ENCODE data around the gene CISTR.
"Not testable (repeated sequence)": the region's sequence is repeated elsewhere in the genome, so short reads cannot be mapped to it uniquely, and the experiment has no call there.

Gene CISTR

DNA sequence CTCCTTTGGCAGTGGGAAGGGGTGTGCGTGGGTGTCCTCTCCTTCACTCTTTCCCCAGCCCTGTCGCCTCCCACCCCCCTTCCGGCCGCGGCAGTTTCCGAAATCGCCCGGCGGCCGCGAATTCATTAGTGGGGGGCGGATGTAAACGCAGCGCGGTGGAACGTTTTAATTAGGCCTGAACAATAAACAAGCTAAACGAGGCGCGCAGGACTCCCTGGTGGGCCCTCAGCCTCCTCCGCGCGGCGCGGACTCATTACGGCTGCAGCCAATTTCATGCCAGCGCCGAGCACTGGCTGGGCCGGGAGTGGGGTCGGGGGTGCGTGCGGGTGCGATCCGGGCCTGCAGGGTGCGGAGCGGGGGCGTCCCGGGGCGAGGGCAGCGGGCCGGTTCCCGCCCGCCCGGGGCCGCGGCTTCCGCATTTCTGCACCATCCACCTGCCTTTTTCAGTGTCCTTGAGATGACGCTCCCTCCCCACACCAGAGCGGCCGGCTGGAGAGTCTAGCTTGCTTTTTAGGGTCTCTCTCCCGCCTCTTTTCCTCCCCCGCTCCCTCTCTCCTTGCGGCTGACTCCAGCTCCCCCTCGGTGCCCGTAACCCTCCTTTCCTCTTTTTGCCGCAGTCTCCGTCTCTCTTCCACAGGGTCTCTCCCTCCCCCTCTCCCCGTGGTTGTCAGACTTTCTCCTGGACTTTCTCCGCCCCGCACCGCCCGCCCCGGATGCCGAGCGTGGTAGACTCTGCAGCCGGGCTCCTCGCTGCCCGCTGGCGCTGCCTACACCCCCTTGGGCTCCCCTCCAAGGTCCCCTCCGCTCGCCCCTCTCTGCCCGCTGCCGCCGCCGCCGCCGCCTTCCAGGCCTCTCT is at the start of gene CISTR:
CISTR (minus strand) TSS at position 644 of the 856 bp plus-strand sequence.
- DNase-seq (ENCODE audit: low read depth): no peak

DNA sequence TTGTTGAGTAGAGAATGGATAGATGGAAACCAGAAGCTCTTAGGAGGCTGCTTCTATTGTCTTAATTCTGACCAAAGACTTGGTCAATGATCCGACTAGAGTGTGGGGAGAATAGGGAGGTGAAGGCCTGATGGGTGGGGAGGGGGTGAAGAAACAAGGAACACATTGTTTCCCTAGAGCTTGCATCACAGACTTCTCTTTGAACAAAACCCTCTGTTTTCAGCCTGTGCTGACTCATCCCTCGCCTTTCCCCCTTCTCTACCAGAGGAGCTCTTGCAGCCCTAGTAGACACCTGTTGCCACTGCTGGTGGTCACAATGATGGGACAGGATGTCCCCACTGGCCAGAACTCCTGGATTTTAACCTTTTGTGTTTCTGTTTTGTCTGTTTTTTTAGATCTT is 46.8 kb upstream of the CISTR start:
- no peak for DNase-seq (ENCODE audit: low read depth)

DNA sequence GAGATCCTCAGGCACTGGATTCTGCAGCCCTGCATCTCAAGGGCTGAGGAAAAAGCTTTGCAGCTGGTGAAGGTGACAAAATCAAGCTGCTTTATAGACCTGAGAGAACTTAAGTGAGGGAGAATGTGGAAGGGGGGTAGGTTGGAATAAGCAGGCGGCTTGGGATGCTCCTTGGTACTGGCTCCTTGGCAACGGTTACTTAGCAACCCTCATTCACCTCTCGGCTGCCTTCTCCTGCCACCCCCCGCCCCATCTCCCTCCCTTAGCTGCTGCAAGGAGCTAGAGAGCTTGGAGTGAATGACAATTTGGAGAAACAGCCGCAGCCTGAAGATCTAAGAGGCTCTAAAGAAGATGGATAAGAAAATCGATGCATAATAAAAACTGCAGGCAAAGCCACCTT is 44.1 kb upstream of the CISTR start:
- no peak for DNase-seq (ENCODE audit: low read depth)

DNA sequence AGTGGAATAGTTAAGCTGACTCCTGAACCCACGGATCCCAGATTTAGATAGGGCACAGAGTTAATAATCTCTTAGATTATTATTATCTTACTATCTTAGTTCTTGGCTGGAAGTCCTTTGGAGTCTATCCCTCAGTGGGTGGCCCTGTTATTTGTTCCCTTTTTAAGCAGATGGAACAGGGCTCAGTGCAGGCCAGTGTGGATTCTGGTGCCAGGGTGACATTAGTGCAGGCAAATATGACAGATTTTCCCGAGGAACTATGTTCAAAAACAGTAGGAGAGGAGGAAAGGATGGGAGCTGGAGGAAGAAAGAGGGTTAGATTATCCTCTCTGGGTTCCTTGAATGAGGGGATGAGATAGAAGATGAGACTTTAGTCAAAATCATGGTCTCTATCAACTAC is 41.4 kb upstream of the CISTR start:
- DNase-seq (ENCODE audit: low read depth): no peak

DNA sequence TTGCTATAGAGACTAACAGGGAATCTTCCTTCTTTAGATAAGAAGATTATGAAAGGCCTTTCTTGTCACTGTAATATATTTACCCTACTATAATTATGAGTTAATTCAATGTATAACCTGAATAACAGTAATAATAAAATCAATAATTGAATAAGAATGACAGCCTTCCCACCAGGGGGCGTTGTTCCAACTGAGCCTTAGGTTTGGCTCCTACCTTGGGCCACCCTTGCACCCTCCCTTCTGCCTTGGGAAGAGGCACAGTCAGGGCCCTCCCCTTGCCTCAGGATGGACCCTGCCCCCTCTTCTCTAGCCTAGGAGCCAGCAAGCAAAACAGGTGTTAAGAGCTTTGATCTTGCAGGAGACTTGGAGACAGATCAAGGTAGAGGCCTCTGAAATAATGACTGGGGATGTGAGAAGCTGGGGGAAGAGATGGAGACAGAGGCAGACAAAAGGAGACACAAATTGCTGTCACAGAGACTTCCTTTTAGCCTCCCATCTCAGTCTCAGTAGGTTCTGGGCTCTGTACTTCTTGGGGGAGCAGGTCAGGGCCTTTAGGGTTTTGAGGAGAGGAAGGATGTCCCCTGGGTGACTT is 40.1 kb upstream of the CISTR start:
- no peak for DNase-seq (ENCODE audit: low read depth)

DNA sequence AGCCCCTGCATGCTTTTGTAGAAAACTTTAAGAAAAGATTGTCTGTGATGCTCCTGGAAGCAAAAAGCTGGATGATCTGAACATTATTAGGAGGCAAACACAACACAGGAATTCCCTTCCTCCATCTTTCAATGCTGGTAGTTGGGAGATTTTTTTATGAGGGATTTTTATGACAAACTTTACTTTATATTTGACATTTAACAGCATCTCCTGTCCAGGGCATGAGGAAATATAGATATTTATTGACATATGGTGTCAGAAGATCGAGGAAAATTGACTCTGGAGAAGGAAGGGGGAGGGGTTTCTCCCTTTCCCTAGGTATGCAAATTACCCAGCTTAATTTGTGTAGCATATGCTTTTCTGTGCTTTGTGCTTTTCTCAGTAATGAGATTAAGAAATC is 37.8 kb upstream of the CISTR start:
- no peak for DNase-seq (ENCODE audit: low read depth)

DNA sequence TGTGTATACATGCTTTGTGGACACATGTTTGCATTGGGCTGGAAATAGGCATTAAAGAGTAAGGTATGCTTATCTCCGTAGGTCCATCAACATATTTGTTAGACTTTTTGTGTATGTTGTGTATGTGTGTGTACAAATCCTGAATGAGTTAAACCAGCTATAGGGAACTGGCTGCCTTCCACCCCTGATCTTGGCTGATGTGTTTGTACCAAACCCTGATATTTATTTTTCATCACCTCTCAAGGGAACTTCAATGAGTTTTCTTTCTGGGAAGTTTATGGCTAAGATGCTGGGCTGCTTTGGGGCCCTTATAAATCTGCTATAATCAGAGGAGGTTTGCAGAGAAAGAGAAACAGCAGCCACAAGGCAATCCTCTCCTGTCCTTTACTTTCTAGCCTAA is 37.1 kb upstream of the CISTR start:
- no peak for DNase-seq (ENCODE audit: low read depth)

DNA sequence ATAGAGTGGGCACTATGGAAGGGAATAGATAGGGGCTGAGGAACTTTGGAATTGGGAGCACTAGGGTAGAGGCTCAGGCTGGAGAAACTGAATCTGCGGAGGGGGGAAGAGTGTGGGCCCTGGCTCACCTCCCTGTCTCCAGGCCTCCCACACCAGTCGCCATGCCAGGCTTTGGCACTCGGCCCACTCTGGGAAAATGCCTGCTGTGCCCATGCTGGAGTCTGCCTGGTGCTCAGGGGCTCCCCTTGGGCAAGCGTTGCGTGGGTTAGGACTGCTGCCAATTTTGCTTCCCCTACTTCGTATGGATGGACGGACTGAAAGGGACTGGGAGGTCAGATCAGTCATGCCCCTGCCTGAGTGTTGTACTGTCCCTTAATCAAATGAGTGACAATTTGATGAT is 34.6 kb upstream of the CISTR start:
- DNase-seq (ENCODE audit: low read depth): no peak

DNA sequence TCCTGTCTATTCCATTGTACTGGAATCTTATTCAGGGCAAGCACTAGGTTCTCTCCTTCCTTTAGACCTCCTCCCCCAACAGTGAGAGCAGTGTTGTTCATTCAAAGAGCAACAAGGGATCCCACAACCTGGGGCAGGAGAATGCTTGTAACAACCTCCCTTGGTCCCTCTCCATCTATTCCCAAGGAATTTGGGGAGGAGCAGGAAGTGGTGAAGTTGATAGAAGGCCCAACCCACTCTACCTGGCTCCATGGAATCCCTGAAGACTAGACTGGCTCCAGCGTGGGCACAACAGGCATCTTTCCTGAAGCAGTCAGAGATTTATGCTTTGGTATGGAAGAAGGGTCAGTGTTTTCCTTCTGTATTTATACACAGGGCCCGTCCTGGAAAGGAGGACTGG is 33.4 kb upstream of the CISTR start:
- no peak for DNase-seq (ENCODE audit: low read depth)

DNA sequence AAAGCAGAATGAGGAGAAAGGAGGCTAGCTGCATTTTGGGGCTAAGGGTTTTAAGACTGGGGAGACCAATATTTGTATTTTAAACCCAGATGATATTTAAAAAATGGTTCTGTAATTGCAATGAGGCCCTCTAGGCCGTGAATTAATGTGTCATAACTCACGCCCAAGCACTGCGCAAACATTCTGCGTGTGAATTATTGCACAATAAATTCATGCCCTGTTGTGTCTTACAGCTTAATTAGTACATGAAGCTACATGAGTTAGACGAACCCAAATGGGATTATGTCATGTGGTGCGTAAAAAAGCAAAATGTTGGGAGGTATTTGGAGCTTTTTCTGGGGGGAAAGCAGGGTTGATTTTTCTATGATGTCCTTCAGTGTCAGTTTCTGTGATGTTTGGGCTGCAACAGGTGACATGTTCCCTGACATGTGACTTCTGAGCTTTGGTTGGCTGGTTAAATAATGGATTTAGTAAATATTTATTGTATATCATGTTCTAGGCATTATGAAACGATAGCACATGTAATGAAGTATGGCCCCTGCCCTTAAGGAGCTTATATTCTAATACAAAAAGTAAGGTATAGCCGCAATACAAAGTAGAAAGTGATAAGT is 30.4 kb upstream of the CISTR start:
- DNase-seq (ENCODE audit: low read depth): no peak

DNA sequence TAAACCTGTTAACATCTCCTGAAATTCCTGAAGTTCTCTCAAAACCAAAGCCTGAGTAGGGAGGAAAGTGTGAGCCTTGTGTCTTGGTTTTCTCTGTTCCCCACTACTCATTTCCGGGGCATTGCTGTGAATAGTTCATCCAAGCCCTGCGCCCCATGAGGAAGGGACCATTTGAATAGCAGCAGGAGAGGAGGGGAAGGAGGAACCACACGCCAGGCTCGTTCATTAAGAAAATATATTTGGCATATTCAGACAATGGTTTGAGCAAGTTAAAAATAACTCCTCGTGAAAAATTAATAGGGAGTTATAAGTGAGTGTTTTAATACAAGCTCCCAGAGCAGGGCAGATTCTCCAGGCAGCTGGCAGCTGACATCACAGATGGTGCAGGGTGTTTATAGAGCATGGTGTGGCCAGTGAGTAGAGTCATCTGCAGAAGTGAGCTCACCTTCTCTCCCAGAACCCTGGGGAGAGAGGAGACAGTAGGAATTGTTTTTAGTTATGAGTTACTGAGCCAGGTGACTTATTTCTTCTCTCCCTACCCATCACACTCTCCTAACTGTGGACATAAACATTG is 29.5 kb upstream of the CISTR start:
- no peak for DNase-seq (ENCODE audit: low read depth)

DNA sequence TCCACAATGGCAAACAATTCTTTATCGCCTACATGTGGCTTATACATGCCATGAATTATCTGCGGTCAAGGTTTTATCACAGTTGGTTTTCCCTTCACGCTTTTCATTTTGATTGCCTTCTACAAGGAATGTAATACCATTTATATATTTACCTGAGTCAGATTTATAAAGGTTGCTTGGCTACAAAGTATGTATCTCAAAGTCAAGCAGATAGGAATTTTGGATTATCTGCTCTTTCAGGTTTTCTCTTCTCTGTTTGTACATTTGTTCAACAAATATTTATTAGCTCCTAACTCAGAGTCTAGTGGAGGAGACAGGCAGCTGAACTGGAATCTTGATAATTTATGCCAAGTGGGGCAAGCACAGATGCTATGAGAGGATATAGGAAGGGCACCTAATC is 28.5 kb upstream of the CISTR start:
- no peak for DNase-seq (ENCODE audit: low read depth)

DNA sequence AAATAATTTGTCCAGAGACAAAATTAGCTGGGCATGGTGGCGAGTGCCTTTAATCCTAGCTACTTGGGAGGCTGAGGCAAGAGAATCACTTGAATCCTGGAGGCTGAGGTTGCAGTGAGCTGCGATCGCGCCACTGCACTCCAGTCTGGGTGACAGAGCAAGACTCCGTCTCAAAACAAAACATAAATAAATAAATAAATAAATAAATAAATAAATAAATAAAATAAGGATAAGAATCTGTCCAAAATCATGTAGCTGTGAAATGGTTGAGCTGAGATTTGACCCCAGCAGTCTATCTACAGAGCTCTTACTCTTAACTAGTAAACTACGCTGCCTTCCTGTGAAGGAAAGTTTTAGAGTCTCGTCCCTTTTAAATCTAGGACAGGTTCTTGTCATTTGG is 27.9 kb upstream of the CISTR start:
- not testable (repeated sequence) for DNase-seq (ENCODE audit: low read depth)

DNA sequence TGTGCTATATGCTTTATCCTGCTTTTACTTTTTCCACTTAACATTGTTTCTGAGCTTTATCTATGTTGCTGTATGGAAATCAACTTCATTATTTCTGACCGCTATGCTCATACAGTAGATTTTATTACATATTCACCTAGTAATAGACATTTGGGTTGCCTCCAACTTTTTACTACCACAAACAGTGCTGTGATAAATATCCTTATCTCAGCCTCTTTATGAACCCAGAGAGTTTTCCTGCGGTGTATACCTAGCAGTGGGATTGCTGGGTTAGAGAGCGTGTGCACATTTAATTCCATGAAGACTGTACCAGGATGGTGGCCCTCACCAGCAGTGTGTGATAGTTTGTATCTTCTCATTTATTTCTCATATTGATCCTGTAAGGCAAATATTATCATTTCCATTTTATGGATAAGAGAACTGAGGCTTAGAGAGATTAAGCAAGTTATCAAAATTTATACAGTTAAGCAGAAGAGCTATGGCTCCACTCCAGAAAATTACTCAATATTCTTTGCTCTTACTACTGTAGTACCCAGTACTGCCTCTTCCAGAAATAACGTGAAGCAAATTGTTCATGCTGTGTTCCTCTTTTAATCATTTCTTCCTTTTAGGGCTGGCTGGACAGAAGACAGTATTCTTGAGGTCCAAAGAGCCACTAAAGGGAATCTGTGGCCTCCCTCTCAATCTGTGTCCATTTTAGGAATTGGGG is 26.3 kb upstream of the CISTR start:
- no peak for DNase-seq (ENCODE audit: low read depth)

DNA sequence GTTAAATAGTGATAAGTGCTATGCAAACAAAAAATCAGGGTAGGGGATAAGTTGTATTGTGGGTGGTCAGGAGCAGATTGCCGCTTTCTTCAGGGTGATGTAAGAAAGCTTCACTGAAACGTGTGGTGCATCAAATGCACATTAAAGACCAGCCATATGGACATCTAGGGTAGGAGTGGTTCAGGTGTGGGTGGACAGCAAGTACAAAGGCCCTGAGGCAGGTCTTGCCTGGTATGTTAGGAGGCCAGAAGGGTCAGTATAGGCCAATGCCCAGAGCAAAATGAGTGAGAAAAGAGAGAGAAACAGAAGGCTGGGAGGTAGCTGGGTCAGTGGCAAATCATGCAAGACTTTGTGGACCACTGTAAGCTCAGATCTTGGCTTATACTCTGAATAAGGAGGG is 25.6 kb upstream of the CISTR start:
- no peak for DNase-seq (ENCODE audit: low read depth)

DNA sequence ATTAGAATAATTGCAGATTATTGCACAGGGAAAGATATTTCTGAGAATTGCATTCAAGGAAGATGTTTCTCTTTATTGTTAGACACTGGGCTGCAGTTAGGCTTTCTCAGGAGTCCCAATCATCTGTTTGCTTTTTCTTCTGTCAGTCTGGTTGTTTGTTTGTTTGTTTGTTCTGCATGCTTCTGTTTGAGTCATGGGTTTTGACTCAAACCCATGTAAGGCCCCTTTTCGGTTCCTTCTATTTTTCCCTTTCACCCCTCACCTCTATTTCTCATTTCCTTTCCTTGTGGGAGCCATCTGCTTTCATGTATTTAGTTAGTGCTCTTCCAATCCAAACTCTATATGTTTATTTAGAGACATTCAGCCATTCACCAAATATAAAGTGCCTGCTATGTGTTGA is 25.1 kb upstream of the CISTR start:
- DNase-seq (ENCODE audit: low read depth): no peak

DNA sequence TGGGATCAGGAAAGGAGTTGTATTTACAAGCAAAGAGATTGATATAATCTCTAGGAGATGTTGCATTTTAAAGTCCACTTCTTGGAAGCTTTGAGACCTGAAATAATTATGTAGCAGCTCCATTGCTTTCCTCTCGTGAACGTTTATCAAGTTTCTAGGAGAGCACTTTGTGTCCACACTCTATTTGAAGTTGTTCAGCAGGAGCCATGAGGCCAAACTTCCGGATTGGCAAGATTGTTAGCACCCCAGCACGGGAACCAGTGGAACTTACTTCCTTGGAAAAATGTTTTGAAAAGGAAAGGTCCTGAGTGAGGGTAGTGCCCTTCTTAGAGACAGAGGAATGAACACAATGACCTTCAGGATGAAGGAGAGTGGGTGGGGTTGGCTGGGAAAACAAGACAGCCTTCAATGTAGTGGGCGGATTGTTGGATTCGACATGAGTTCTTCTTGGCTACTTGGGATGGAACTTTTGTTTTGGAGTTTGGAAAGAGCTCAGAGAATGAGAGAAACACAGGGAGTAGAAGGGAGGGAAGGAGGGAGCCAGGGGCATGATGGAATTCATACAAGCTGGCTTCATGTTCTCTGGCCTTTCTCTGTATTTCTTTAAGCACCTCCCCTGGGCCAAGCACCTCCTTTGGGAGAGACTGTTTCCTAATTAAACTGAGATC is 23.8 kb upstream of the CISTR start:
- no peak for DNase-seq (ENCODE audit: low read depth)

DNA sequence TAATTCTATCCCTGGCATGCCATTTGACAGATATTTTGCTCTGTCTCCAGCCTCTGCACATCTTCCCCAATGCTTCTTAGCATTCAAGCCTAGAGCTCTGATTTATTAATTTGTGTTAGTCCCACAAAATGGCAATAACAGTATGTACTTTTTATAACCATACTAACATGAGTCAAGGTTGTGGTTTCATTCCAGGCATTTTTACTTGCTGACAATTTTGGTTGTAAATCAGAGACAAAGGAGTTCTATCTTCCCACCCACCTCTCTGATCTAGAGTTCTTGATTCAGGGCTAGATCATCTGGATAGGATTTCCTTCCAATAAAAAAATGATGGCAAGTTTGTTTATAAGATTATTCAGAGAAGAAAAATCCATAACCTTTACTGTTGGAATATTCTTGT is 18.5 kb upstream of the CISTR start:
- DNase-seq (ENCODE audit: low read depth): peak; percentile 54

DNA sequence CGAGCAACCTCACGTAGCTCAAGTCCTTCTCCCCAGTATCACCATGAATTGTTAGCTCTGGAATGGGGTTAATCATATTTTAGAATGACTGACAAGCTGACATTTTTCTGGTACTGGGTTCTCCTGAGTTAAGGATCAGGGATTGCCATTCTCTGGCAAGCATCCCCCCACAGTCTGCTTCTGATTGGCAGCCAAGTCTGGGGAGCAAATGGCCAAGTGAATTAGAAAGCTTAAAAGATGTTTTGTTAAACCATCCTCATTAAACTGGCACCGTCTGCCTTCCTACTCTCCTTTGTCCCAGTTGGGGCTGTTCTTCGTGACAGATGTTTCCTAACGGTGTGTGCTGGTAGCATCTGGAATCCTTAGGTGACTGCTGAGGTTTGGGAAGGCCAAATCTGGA is 17.2 kb upstream of the CISTR start:
- no peak for DNase-seq (ENCODE audit: low read depth)

DNA sequence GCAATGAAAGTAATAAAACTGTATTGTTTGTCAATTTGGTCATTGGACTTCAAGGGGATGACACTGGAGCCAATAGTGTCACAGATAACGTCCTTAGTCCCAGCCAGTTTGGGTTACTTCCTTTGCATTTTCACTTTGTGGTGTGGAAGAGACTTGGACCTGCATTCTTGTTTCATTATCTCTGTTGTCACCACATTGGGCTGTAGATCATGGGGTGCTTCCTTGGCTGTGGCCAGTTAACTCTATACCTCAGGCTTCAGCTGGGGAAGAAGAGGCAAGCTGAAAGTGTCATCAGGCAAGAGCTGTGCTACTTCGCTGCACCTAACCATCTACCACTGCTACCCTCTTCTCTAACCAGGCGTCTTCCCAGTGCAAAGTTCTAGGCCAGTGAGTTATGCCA is 15.1 kb upstream of the CISTR start:
- no peak for DNase-seq (ENCODE audit: low read depth)

DNA sequence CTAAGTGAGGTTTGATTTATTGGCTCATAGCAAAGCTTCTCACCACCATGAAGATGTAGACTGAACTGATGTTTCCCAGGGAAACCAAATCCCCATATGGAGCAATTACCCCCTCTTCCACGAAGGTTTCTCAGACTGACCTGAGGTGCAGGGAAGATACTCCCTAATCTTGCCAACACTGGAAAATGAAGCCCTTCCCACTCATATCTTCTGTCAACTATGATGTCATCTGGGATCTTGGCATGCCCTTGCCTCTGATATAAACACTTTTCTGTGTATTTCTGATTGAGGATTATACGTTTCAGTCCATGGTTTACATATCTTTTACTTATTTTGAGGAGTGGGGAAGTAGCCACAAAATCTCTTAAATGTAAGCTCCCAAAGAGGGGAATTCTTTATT is 14.1 kb upstream of the CISTR start:
- no peak for DNase-seq (ENCODE audit: low read depth)

DNA sequence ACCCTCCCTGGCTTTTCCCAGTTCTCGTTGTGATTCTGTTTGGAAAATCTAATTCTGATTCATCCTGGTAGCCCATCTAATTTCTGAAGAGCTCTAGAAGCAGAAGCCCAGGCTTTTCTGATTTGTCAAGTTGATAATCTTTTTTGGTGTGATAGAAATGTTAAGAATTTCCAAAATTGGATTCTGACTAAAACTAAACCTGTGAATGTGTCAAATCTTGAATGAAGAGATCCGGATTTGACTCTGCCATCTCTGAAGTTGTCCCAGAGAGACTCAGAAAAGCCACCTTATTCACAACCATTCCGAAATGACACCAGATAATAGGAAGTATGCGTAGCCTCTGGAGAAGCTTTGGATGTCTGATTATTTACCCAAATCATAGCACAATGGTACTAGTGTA is 12.8 kb upstream of the CISTR start:
- no peak for DNase-seq (ENCODE audit: low read depth)
